SK-N-SH treated with all-trans-retinoic acid at 6 μM for 48 hours (cell line): ENCODE data around the gene LYST.

Experiments
- ARNTL ChIP-seq: fragments of 450-650 bp; formaldehyde crosslinking; IDR thresholded peaks from 2 replicates; pipeline ENCODE4 v1.5.0; 2020; ENCODE audit warnings: low read depth, mild to moderate bottlenecking, moderate library complexity, borderline replicate concordance
- BACH2 ChIP-seq: fragments of 250-450 bp; sonication (Bioruptor Pico); IDR thresholded peaks from 2 replicates; pipeline ENCODE4 v1.9.0; 2021; ENCODE audit warnings: mild to moderate bottlenecking, borderline replicate concordance
- CREB5 ChIP-seq: fragments of 250-450 bp; sonication (Bioruptor Pico); IDR thresholded peaks from 2 replicates; pipeline ENCODE4 v1.5.1; 2020; ENCODE audit warnings: low read depth, mild to moderate bottlenecking, moderate library complexity
- CSRNP3 ChIP-seq: fragments of 250-450 bp; sonication (Bioruptor Pico); IDR thresholded peaks from 2 replicates; pipeline ENCODE4 v1.5.1; 2021; ENCODE audit warnings: mild to moderate bottlenecking, moderate library complexity
- ESRRG ChIP-seq: fragments of 250-450 bp; sonication (Bioruptor Pico); IDR thresholded peaks from 2 replicates; pipeline ENCODE4 v1.6.1; 2021; ENCODE audit warnings: mild to moderate bottlenecking
- PATZ1 ChIP-seq: fragments of 250-450 bp; sonication (Bioruptor Pico); IDR thresholded peaks from 2 replicates; pipeline ENCODE4 v1.8.0; 2020; ENCODE audit warnings: mild to moderate bottlenecking, moderate library complexity, borderline replicate concordance
- PPARA ChIP-seq: fragments of 250-450 bp; sonication (Bioruptor Pico); IDR thresholded peaks from 2 replicates; pipeline ENCODE4 v1.5.0; 2020; ENCODE audit warnings: mild to moderate bottlenecking, borderline replicate concordance
- RARB ChIP-seq: fragments of 250-450 bp; sonication (Bioruptor Pico); IDR thresholded peaks from 2 replicates; pipeline ENCODE4 v1.8.0; 2021; ENCODE audit warnings: mild to moderate bottlenecking, moderate library complexity
- TCF4 ChIP-seq: fragments of 250-450 bp; sonication (Bioruptor Pico); IDR thresholded peaks from 2 replicates; pipeline ENCODE4 v1.8.0; 2021; ENCODE audit warnings: mild to moderate bottlenecking, moderate library complexity, borderline replicate concordance
- ZFP30 ChIP-seq: fragments of 450-650 bp; formaldehyde crosslinking; IDR thresholded peaks from 2 replicates; pipeline ENCODE4 v1.5.0; 2022; ENCODE audit warnings: mild to moderate bottlenecking, moderate library complexity
- ZNF565 ChIP-seq: fragments of 450-650 bp; formaldehyde crosslinking; conservative IDR thresholded peaks from 2 replicates; pipeline ENCODE4 v1.5.0; 2020; ENCODE audit warnings: low read depth, mild to moderate bottlenecking, moderate library complexity
- ZNF70 ChIP-seq: fragments of 450-650 bp; formaldehyde crosslinking; IDR thresholded peaks from 2 replicates; pipeline ENCODE4 v1.5.0; 2020; ENCODE audit warnings: mild to moderate bottlenecking, moderate library complexity

GRCh38 chr1:235806123-235806522 is 60.6 kb downstream of the LYST start:
- TF ChIP-seq TCF4 (CRISPR knock-in tag) (no peak), ZNF565 (CRISPR knock-in tag) (no peak), ARNTL (CRISPR knock-in tag) (no peak), PATZ1 (no peak), ESRRG (no peak), CREB5 (CRISPR knock-in tag) (no peak), RARB (no peak), PPARA (CRISPR knock-in tag) (no peak), CSRNP3 (CRISPR knock-in tag) (no peak), BACH2 (CRISPR knock-in tag) (no peak), ZNF70 (no peak), ZFP30 (CRISPR knock-in tag) (no peak)
